Activated naive CD8-positive, alpha-beta T cell (primary cell): ENCODE results near the gene SEC23A.
"Not testable (repeated sequence)": the region's sequence is repeated elsewhere in the genome, so short reads cannot be mapped to it uniquely, and the experiment has no call there.

Experiments
- H3K27ac Mint-ChIP-seq: one replicate; pipeline ENCODE4 v1.8.0; 2021; ENCODE audit warnings: mixed read lengths
- H3K27me3 Mint-ChIP-seq: one replicate; pipeline ENCODE4 v1.8.0; 2021; ENCODE audit warnings: mixed read lengths
- H3K36me3 Mint-ChIP-seq: one replicate; pipeline ENCODE4 v1.8.0; 2021; ENCODE audit warnings: mixed read lengths
- H3K4me1 Mint-ChIP-seq: one replicate; pipeline ENCODE4 v1.8.0; 2021; ENCODE audit warnings: low read depth, mixed read lengths
- H3K4me3 Mint-ChIP-seq: one replicate; pipeline ENCODE4 v1.8.0; 2021; ENCODE audit warnings: mild to moderate bottlenecking, mixed read lengths
- H3K9me3 Mint-ChIP-seq: one replicate; pipeline ENCODE4 v1.8.0; 2021; ENCODE audit warnings: low read depth, mixed read lengths

Gene SEC23A

GRCh38 chr14:39104078-39104801 is 1.2 kb upstream of the SEC23A start:
- peaks cover 42% of the 10 kb centered on the region for H3K4me1 Mint-ChIP-seq
- H3K9me3 Mint-ChIP-seq, H3K27me3 Mint-ChIP-seq, H3K36me3 Mint-ChIP-seq: not testable (repeated sequence)
- H3K27ac Mint-ChIP-seq: peak overlapping the region; percentile 90
- H3K4me3 Mint-ChIP-seq: peak overlapping the region; percentile 89

- H3K4me1 Mint-ChIP-seq: peaks cover 45% of the 10 kb centered on the region
These were observed 618 bp downstream of the SEC23A start for GRCh38 chr14:39102265-39102968.

GRCh38 chr14:39099748-39100147 is 3.3 kb downstream of the SEC23A start:
- Mint-ChIP-seq H3K9me3 (no peaks in the 10 kb centered on the region), H3K36me3 (peaks cover 7% of the 10 kb centered on the region), H3K4me1 (peaks cover 51% of the 10 kb centered on the region), H3K27me3 (no peaks in the 10 kb centered on the region), H3K27ac (peak overlapping the region; percentile 70), H3K4me3 (peak overlapping the region; percentile 17)

More at GRCh38 chr14:39102265-39102968, 618 bp downstream of the SEC23A start:
- H3K9me3 Mint-ChIP-seq: no peaks in the 10 kb centered on the region
- H3K27me3 Mint-ChIP-seq: no peaks in the 10 kb centered on the region
- H3K36me3 Mint-ChIP-seq: peaks cover 2% of the 10 kb centered on the region
- peak overlapping the region; percentile 92 for H3K4me3 Mint-ChIP-seq
- peak overlapping the region; percentile 92 for H3K27ac Mint-ChIP-seq

- H3K4me3 Mint-ChIP-seq: peak overlapping the region; percentile 20
- H3K27me3 Mint-ChIP-seq: not testable (repeated sequence)
These were observed 3.8 kb downstream of the SEC23A start for GRCh38 chr14:39099215-39099614.

GRCh38 chr14:39097159-39097558 is 5.9 kb downstream of the SEC23A start:
- H3K27ac Mint-ChIP-seq: peak overlapping the region; percentile 96
- H3K4me3 Mint-ChIP-seq: peak overlapping the region; percentile 78
- peaks cover 44% of the 10 kb centered on the region for H3K4me1 Mint-ChIP-seq
- H3K27me3 Mint-ChIP-seq: no peaks in the 10 kb centered on the region
- H3K36me3 Mint-ChIP-seq: peaks cover 8% of the 10 kb centered on the region
- no peaks in the 10 kb centered on the region for H3K9me3 Mint-ChIP-seq

More at GRCh38 chr14:39099215-39099614, 3.8 kb downstream of the SEC23A start:
- peak overlapping the region; percentile 72 for H3K27ac Mint-ChIP-seq
- H3K4me1 Mint-ChIP-seq: peaks cover 52% of the 10 kb centered on the region
- not testable (repeated sequence) for H3K36me3 Mint-ChIP-seq, H3K9me3 Mint-ChIP-seq

GRCh38 chr14:39094515-39094914 is 8.5 kb downstream of the SEC23A start:
- Mint-ChIP-seq H3K36me3 (peaks cover 10% of the 10 kb centered on the region), H3K4me1 (peaks cover 38% of the 10 kb centered on the region), H3K9me3 (no peaks in the 10 kb centered on the region), H3K4me3 (no peak overlapping the region), H3K27me3 (no peaks in the 10 kb centered on the region), H3K27ac (peak overlapping the region; percentile 81)

GRCh38 chr14:39091716-39092115 is 11.3 kb downstream of the SEC23A start:
- Mint-ChIP-seq H3K4me3 (no peak overlapping the region), H3K27me3 (no peaks in the 10 kb centered on the region), H3K9me3 (no peaks in the 10 kb centered on the region), H3K4me1 (peaks cover 26% of the 10 kb centered on the region), H3K27ac (peak overlapping the region; percentile 67), H3K36me3 (peaks cover 11% of the 10 kb centered on the region)

GRCh38 chr14:39090548-39091111 is 12.4 kb downstream of the SEC23A start:
- H3K4me3 Mint-ChIP-seq: no peak overlapping the region
- H3K27ac Mint-ChIP-seq: no peak overlapping the region
- no peaks in the 10 kb centered on the region for H3K9me3 Mint-ChIP-seq
- H3K4me1 Mint-ChIP-seq: peaks cover 24% of the 10 kb centered on the region
- peaks cover 11% of the 10 kb centered on the region for H3K36me3 Mint-ChIP-seq
- no peaks in the 10 kb centered on the region for H3K27me3 Mint-ChIP-seq

- H3K27me3 Mint-ChIP-seq: no peaks in the 10 kb centered on the region
- H3K36me3 Mint-ChIP-seq: peaks cover 14% of the 10 kb centered on the region
- H3K27ac Mint-ChIP-seq: no peak overlapping the region
- no peak overlapping the region for H3K4me3 Mint-ChIP-seq
- no peaks in the 10 kb centered on the region for H3K9me3 Mint-ChIP-seq
- peaks cover 20% of the 10 kb centered on the region for H3K4me1 Mint-ChIP-seq
These were observed 15.5 kb downstream of the SEC23A start for GRCh38 chr14:39087493-39087892.

- Mint-ChIP-seq H3K9me3 (no peaks in the 10 kb centered on the region), H3K36me3 (peaks cover 12% of the 10 kb centered on the region), H3K4me3 (no peak overlapping the region), H3K27me3 (no peaks in the 10 kb centered on the region), H3K4me1 (peaks cover 10% of the 10 kb centered on the region), H3K27ac (no peak overlapping the region)
These were observed 17.1 kb downstream of the SEC23A start for GRCh38 chr14:39085933-39086332.

- Mint-ChIP-seq H3K27me3 (no peaks in the 10 kb centered on the region), H3K9me3 (no peaks in the 10 kb centered on the region), H3K4me1 (peaks cover 7% of the 10 kb centered on the region), H3K4me3 (no peak overlapping the region), H3K36me3 (peaks cover 7% of the 10 kb centered on the region), H3K27ac (no peak overlapping the region)
These were observed 19.9 kb downstream of the SEC23A start for GRCh38 chr14:39083127-39083526.

GRCh38 chr14:39080886-39081285 is 22.1 kb downstream of the SEC23A start:
- Mint-ChIP-seq H3K4me3 (no peak overlapping the region), H3K27ac (no peak overlapping the region), H3K9me3 (no peaks in the 10 kb centered on the region), H3K36me3 (peaks cover 7% of the 10 kb centered on the region), H3K27me3 (no peaks in the 10 kb centered on the region), H3K4me1 (peaks cover 5% of the 10 kb centered on the region)

- H3K27me3 Mint-ChIP-seq: no peaks in the 10 kb centered on the region
These were observed 31.9 kb downstream of the SEC23A start for GRCh38 chr14:39071096-39071495.

GRCh38 chr14:39069923-39070322 is 33.1 kb downstream of the SEC23A start:
- no peak overlapping the region for H3K4me3 Mint-ChIP-seq
- no peaks in the 10 kb centered on the region for H3K9me3 Mint-ChIP-seq
- H3K36me3 Mint-ChIP-seq: peaks cover 19% of the 10 kb centered on the region
- no peaks in the 10 kb centered on the region for H3K27me3 Mint-ChIP-seq
- H3K27ac Mint-ChIP-seq: no peak overlapping the region
- peaks cover 3% of the 10 kb centered on the region for H3K4me1 Mint-ChIP-seq

More at GRCh38 chr14:39071096-39071495, 31.9 kb downstream of the SEC23A start:
- Mint-ChIP-seq H3K9me3 (no peaks in the 10 kb centered on the region), H3K36me3 (peaks cover 13% of the 10 kb centered on the region), H3K27ac (no peak overlapping the region), H3K4me1 (peaks cover 3% of the 10 kb centered on the region), H3K4me3 (no peak overlapping the region)

GRCh38 chr14:39069169-39069805 is 33.7 kb downstream of the SEC23A start:
- not testable (repeated sequence) for H3K27me3 Mint-ChIP-seq, H3K9me3 Mint-ChIP-seq, H3K27ac Mint-ChIP-seq, H3K4me3 Mint-ChIP-seq, H3K4me1 Mint-ChIP-seq
- peaks cover 23% of the 10 kb centered on the region for H3K36me3 Mint-ChIP-seq
